RCC 7860 (cell line): ENCODE results near the gene METTL26.
"Not testable (repeated sequence)": the region's sequence is repeated elsewhere in the genome, so short reads cannot be mapped to it uniquely, and the experiment has no call there.

Experiments used
- DNase-seq: peaks from one replicate; pipeline ENCODE4 v3.0.0-alpha.2; 2015; ENCODE audit warnings: low spot score
- FAIRE-seq: peaks from 2 replicates; lab custom pipeline; 2012; peaks lifted over from hg19 to GRCh38; lab: Jason Lieb, UNC

METTL26 gene

GRCh38 chr16:606656-607307 is 29.3 kb downstream of the METTL26 start:
- no peak for DNase-seq
- no peak for FAIRE-seq

- DNase-seq = no peak
- no peak for FAIRE-seq
Measured at GRCh38 chr16:603933-604332, 32.2 kb downstream of the METTL26 start.

- DNase-seq (no peak), FAIRE-seq (no peak)
Measured at GRCh38 chr16:600781-601180, 35.3 kb downstream of the METTL26 start.

GRCh38 chr16:598823-599739 is 37.0 kb downstream of the METTL26 start:
- DNase-seq (no peak), FAIRE-seq (no peak)

GRCh38 chr16:597655-598054 is 38.5 kb downstream of the METTL26 start:
- not testable (repeated sequence) for FAIRE-seq, DNase-seq

GRCh38 chr16:596736-597060 is 39.4 kb downstream of the METTL26 start:
- no peak for DNase-seq
- no peak for FAIRE-seq

- FAIRE-seq (no peak), DNase-seq (no peak)
Measured at GRCh38 chr16:595942-596735, 40.0 kb downstream of the METTL26 start.

GRCh38 chr16:595094-595528 is 41.0 kb downstream of the METTL26 start:
- FAIRE-seq (no peak), DNase-seq (no peak)

GRCh38 chr16:593807-594206 is 42.3 kb downstream of the METTL26 start:
- FAIRE-seq (no peak), DNase-seq (no peak)

GRCh38 chr16:593406-593805 is 42.7 kb downstream of the METTL26 start:
- FAIRE-seq = no peak
- DNase-seq = no peak

GRCh38 chr16:592518-593306 is 43.4 kb downstream of the METTL26 start:
- no peak for FAIRE-seq
- DNase-seq = no peak

- DNase-seq (no peak), FAIRE-seq (no peak)
Measured at GRCh38 chr16:591892-592517, 44.1 kb downstream of the METTL26 start.

- FAIRE-seq (no peak), DNase-seq (no peak)
Measured at GRCh38 chr16:591231-591630, 44.9 kb downstream of the METTL26 start.

GRCh38 chr16:590815-591200 is 45.3 kb downstream of the METTL26 start:
- FAIRE-seq (no peak), DNase-seq (no peak)

GRCh38 chr16:590188-590814 is 45.8 kb downstream of the METTL26 start:
- FAIRE-seq (no peak), DNase-seq (no peak)

GRCh38 chr16:589658-590187 is 46.4 kb downstream of the METTL26 start, which contains the start of gene RAB40C:
RAB40C (plus strand) TSS chr16:590066; CDS start chr16:590292, 226 bp downstream.
- no peak for FAIRE-seq
- peak; percentile 92 for DNase-seq

GRCh38 chr16:588889-589657 is 47.0 kb downstream of the METTL26 start:
- no peak for FAIRE-seq
- DNase-seq = peak; percentile 87

GRCh38 chr16:588639-588888 is 47.5 kb downstream of the METTL26 start:
- FAIRE-seq (no peak), DNase-seq (peak; percentile 58)
